Endothelial cell of umbilical vein (primary cell): Measurements from ENCODE around the gene UST. TPM values are rescaled to one million over a fixed set of nuclear protein-coding genes. Genes with fewer than 3 reads are reported as not detected.

Source experiments
- BruUV-seq: library from RNA; stranded (reverse); fragments of 400-500 nt; replicated peaks from 2 replicates; lab custom pipeline; 2021; lab: Mats Ljungman, UMichigan
- CTCF ChIA-PET: fragments of 300-600, 350-600 bp; sonication (Branson Sonifier 250); formaldehyde crosslinking; loops from one replicate; lab custom pipeline; 2021; ENCODE audit warnings: antibody characterized with exemption, inconsistent platforms; lab: Charles Lee
- POLR2A ChIA-PET: fragments of 300-600, 350-600 bp; sonication (Branson Sonifier 250); formaldehyde crosslinking; loops from one replicate; lab custom pipeline; 2021; ENCODE audit warnings: antibody characterized with exemption, inconsistent platforms; lab: Charles Lee
- DNase-seq: peaks from one replicate; pipeline ENCODE4 v3.0.0-alpha.2; 2011; ENCODE audit warnings: low read depth, low spot score
- FAIRE-seq: peaks from 2 replicates; lab custom pipeline; 2011; peaks lifted over from hg19 to GRCh38; lab: Jason Lieb, UNC
- H2AFZ ChIP-seq: 2 replicates; pipeline ENCODE4 v1.6.0; 2012; ENCODE audit warnings: low read depth, low read length, control low read depth, inconsistent platforms
- H3K27ac ChIP-seq: 2 replicates; pipeline ENCODE4 v1.5.1; 2011; ENCODE audit warnings: low read depth, mild to moderate bottlenecking, control low read depth, low read length, moderate library complexity; ENCODE audit not compliant: insufficient read depth
- H3K27me3 ChIP-seq, 2 experiments: 2 replicates each; pipeline versions ENCODE4 v1.6.0 to v1.6.1; 2011; ENCODE audit warnings: low read length in 2 of 2, mixed read lengths in 1 of 2; ENCODE audit not compliant: control insufficient read depth in 2 of 2, insufficient read depth in 2 of 2
- H3K36me3 ChIP-seq, 2 experiments: 2 replicates in 1 of 2; 3 replicates in 1 of 2; pipeline ENCODE4 v1.5.1; 2011; ENCODE audit warnings: low read length in 2 of 2, mild to moderate bottlenecking in 1 of 2, moderate library complexity in 1 of 2; ENCODE audit not compliant: control insufficient read depth in 2 of 2, insufficient read depth in 2 of 2; ENCODE audit errors: extremely low read depth in 1 of 2
- H3K4me1 ChIP-seq: 3 replicates; pipeline ENCODE4 v1.5.1; 2011; ENCODE audit warnings: mild to moderate bottlenecking, low read length; ENCODE audit not compliant: control insufficient read depth, insufficient read depth; ENCODE audit errors: extremely low read depth
- H3K4me2 ChIP-seq: 2 replicates; pipeline ENCODE4 v1.6.1; 2011; ENCODE audit warnings: low read length, control low read depth, mixed read lengths; ENCODE audit not compliant: insufficient read depth
- H3K4me3 ChIP-seq, 3 experiments: fragments of 200-600 bp in 1 of 3; sonication (generic), shearing (Covaris generic) in 1 of 3; replicated peaks in 1 of 3; 2 replicates each; pipeline ENCODE4 v1.5.1; 2011 to 2016; ENCODE audit warnings: control low read depth in 3 of 3, low read length in 3 of 3, mild to moderate bottlenecking in 2 of 3, inconsistent platforms in 1 of 3, low read depth in 1 of 3, moderate library complexity in 1 of 3; ENCODE audit not compliant: insufficient read depth in 1 of 3
- H3K79me2 ChIP-seq: 2 replicates; pipeline ENCODE4 v1.6.0; 2012; ENCODE audit warnings: low read length, inconsistent platforms; ENCODE audit not compliant: control insufficient read depth, insufficient read depth
- H3K9ac ChIP-seq: replicated peaks from 2 replicates; pipeline ENCODE3; 2011; ENCODE audit warnings: low read length, control low read depth; ENCODE audit not compliant: insufficient read depth; ENCODE audit errors: extremely low read depth
- H3K9me1 ChIP-seq: replicated peaks from 3 replicates; pipeline ENCODE4 v1.6.0; 2011; ENCODE audit warnings: mild to moderate bottlenecking, low read length; ENCODE audit not compliant: control insufficient read depth, insufficient read depth; ENCODE audit errors: extremely low read depth
- H3K9me3 ChIP-seq: replicated peaks from 2 replicates; pipeline ENCODE4 v1.5.1; 2012; ENCODE audit warnings: low read length, inconsistent platforms; ENCODE audit not compliant: control insufficient read depth, insufficient read depth
- H4K20me1 ChIP-seq: replicated peaks from 2 replicates; pipeline ENCODE3; 2011; ENCODE audit warnings: mild to moderate bottlenecking, low read length; ENCODE audit not compliant: control insufficient read depth, insufficient read depth; ENCODE audit errors: extremely low read depth
- CTCF ChIP-seq, 2 donors: IDR thresholded peaks; 1 replicate in 1 of 2; 2 replicates in 1 of 2; pipeline ENCODE4 v1.5.1; 2011; ENCODE audit warnings: low read length in 2 of 2, mild to moderate bottlenecking in 2 of 2, moderate library complexity in 2 of 2, control low read depth in 1 of 2, inconsistent platforms in 1 of 2, low read depth in 1 of 2; ENCODE audit not compliant: insufficient read depth in 1 of 2; ENCODE audit errors: extremely low read depth in 1 of 2
- EZH2 ChIP-seq: IDR thresholded peaks from 2 replicates; pipeline ENCODE4 v1.6.1; 2012; ENCODE audit warnings: borderline replicate concordance, low read depth, mild to moderate bottlenecking, moderate library complexity, low read length, inconsistent platforms; ENCODE audit not compliant: severe bottlenecking
- FOS ChIP-seq: IDR thresholded peaks from 2 replicates; pipeline ENCODE4 v1.6.1; 2011; ENCODE audit warnings: mild to moderate bottlenecking, low read length, moderate library complexity, borderline replicate concordance; ENCODE audit not compliant: insufficient read depth
- GATA2 ChIP-seq: IDR thresholded peaks from 2 replicates; pipeline ENCODE4 v1.7.0; 2011; ENCODE audit warnings: low read depth, mild to moderate bottlenecking, moderate library complexity, mixed read lengths, low read length; ENCODE audit not compliant: insufficient read length, insufficient read depth
- JUN ChIP-seq: IDR thresholded peaks from 2 replicates; pipeline ENCODE4 v1.6.1; 2011; ENCODE audit warnings: borderline replicate concordance, low read depth; ENCODE audit not compliant: insufficient read length, insufficient read depth
- MAX ChIP-seq: IDR thresholded peaks from 2 replicates; pipeline ENCODE4 v1.6.1; 2011; ENCODE audit not compliant: insufficient read depth, insufficient read length
- MYC ChIP-seq: IDR thresholded peaks from one replicate; pipeline ENCODE4 v1.6.1; 2011; ENCODE audit warnings: mild to moderate bottlenecking, low read depth, low read length
- POLR2A ChIP-seq: IDR thresholded peaks from 2 replicates; pipeline ENCODE4 v1.6.1; 2012; ENCODE audit warnings: low read depth, mild to moderate bottlenecking, control low read depth, low read length
- POLR2AphosphoS5 ChIP-seq: IDR thresholded peaks from 2 replicates; pipeline ENCODE4 v1.6.1; 2012; ENCODE audit warnings: low read depth, mild to moderate bottlenecking, control low read depth, low read length, moderate library complexity; ENCODE audit not compliant: insufficient read depth
- dilution Hi-C: fragments of 300-500 bp; cut with MboI; formaldehyde crosslinking; loops from one replicate; pipeline ENCODE4 v1.15.0; 2019; ENCODE audit warnings: low sequenced_read_pairs; ENCODE audit not compliant: extremely low pct_ligation_motif_present
- intact Hi-C: fragments of 100-400 bp; cut with micrococcal nuclease; formaldehyde crosslinking; loops from one replicate; pipeline ENCODE4 v1.10.0; 2022
- polyA plus RNA-seq, 4 experiments: library from polyadenylated mRNA; depleted of rRNA in 3 of 4; stranded (reverse) in 3 of 4; unstranded in 1 of 4; fragments of >200 nt; gene quantifications; 2 replicates each; pipeline versions ENCODE4 v1.2.1 to v1.2.3, GENCODE V29; 2011 to 2012; ENCODE audit warnings: missing spikeins in 1 of 4
- total RNA-seq: library from RNA; stranded (reverse); gene quantifications from 2 replicates; pipeline ENCODE4 v1.2.3, GENCODE V29; 2021

The UST gene
- total and polyA plus RNA-seq, 2 donors (not counting 3 experiments of a cell fraction or from before 2014, with no cell fraction given) = 0.26 to 0.84 TPM

- Histone ChIP-seq H3K4me2 (peak overlapping the region; percentile 37), H3K9me1 (no peaks in the 10 kb centered on the region), H3K9ac (no peak overlapping the region), H3K27ac (no peak overlapping the region), H3K79me2 (no peaks in the 10 kb centered on the region), H3K4me1 (peaks cover 10% of the 10 kb centered on the region), H3K4me3 (no peak overlapping the region), H2AFZ (no peak overlapping the region), H3K27me3 (peaks cover 23 to 42% of the 10 kb centered on the region in 2 experiments), H3K36me3 (no peaks in the 10 kb centered on the region), H4K20me1 (no peaks in the 10 kb centered on the region), H3K9me3 (no peaks in the 10 kb centered on the region)
- dilution Hi-C loops (no loop called here), intact Hi-C loops (no loop called here)
- TF ChIP-seq FOS = no peak
- no peak for TF ChIP-seq JUN
- TF ChIP-seq MYC = no peak
- no peak for TF ChIP-seq POLR2AphosphoS5
- TF ChIP-seq CTCF (IDR thresholded peaks at IDR 0.05; ENCODE audit: extremely low read depth in 1 of 2, insufficient read depth in 1 of 2, low read depth in 1 of 2, low read length in 2 of 2) = no peak
- no peak for TF ChIP-seq POLR2A
- TF ChIP-seq MAX = no peak
- TF ChIP-seq EZH2 = no peak
- no peak for TF ChIP-seq GATA2
- no TSS peak for BruUV-seq
- FAIRE-seq (peak; percentile 68), DNase-seq (peak; percentile 81)
- ChIA-PET CTCF (interaction anchor here (1.2 to 2.9 kb wide), 8 partner anchors 13 to 371 kb away, joined by 3 to 16 read pairs (median 5); no protein-coding TSS in a partner anchor), POLR2A (no interaction called here)
Observed at GRCh38 chr6:149060985-149061760, 314.3 kb downstream of the UST start.
